Transverse colon (tissue), 3 donors: Measurements from ENCODE around the gene GABRG3.

Source experiments
- EP300 ChIP-seq: sonication (generic); formaldehyde crosslinking; IDR thresholded peaks from one replicate; pipeline ENCODE4 v1.6.1; 2017; ENCODE audit warnings: antibody characterized with exemption, low read depth
- POLR2A ChIP-seq: fragments of 450-650 bp; IDR thresholded peaks from one replicate; pipeline ENCODE4 v1.6.1; 2016; ENCODE audit warnings: antibody characterized with exemption, mild to moderate bottlenecking, moderate library complexity
- TF ChIP-seq, protein P1 (sequence below), 5 experiments: fragments of 200-600 bp in 3 of 5; fragments of 450-650 bp in 2 of 5; sonication (generic) in 3 of 5; IDR thresholded peaks; 1 replicate in 2 of 5; 2 replicates in 3 of 5; pipeline ENCODE4 v1.5.1; 2016 to 2017; ENCODE audit warnings: antibody characterized with exemption in 5 of 5, inconsistent platforms in 3 of 5, mild to moderate bottlenecking in 2 of 5, moderate library complexity in 1 of 5

DNA sequence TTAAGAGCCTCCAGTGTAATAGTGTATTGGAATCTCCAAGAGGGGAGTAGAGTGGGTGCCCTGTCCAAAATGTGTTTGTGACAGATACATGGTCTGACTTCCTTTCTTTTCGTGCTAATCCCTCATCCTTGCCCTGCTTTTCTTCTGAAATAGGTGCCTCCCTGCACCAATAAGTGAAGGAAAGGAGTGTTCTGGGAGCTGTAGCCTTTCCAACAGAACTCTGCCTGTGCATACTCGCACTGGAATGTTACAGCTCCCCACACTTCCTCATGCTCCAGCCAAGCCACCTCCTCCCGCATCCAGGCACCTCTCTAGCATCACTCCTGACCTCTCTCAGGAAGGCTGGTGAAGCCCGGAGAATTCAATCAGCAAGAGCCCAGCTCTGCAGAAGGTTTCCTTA, 478.0 kb downstream of the GABRG3 start:
- TF ChIP-seq, protein P1, sequence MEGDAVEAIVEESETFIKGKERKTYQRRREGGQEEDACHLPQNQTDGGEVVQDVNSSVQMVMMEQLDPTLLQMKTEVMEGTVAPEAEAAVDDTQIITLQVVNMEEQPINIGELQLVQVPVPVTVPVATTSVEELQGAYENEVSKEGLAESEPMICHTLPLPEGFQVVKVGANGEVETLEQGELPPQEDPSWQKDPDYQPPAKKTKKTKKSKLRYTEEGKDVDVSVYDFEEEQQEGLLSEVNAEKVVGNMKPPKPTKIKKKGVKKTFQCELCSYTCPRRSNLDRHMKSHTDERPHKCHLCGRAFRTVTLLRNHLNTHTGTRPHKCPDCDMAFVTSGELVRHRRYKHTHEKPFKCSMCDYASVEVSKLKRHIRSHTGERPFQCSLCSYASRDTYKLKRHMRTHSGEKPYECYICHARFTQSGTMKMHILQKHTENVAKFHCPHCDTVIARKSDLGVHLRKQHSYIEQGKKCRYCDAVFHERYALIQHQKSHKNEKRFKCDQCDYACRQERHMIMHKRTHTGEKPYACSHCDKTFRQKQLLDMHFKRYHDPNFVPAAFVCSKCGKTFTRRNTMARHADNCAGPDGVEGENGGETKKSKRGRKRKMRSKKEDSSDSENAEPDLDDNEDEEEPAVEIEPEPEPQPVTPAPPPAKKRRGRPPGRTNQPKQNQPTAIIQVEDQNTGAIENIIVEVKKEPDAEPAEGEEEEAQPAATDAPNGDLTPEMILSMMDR (IDR thresholded peaks at IDR 0.05), result no peak
- TF ChIP-seq POLR2A (no peak), EP300 (no peak)
